ENCODE measurements around the gene SCYL1.

DNA sequence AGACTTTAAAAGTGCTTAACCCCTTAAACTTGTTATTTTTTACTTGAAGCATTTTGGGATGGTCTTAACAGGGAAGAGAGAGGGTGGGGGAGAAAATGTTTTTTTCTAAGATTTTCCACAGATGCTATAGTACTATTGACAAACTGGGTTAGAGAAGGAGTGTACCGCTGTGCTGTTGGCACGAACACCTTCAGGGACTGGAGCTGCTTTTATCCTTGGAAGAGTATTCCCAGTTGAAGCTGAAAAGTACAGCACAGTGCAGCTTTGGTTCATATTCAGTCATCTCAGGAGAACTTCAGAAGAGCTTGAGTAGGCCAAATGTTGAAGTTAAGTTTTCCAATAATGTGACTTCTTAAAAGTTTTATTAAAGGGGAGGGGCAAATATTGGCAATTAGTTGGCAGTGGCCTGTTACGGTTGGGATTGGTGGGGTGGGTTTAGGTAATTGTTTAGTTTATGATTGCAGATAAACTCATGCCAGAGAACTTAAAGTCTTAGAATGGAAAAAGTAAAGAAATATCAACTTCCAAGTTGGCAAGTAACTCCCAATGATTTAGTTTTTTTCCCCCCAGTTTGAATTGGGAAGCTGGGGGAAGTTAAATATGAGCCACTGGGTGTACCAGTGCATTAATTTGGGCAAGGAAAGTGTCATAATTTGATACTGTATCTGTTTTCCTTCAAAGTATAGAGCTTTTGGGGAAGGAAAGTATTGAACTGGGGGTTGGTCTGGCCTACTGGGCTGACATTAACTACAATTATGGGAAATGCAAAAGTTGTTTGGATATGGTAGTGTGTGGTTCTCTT is 23.2 kb upstream of the SCYL1 start:
- peak in 1 of 2 donors; percentile 85 for TF ChIP-seq POLR2AphosphoS5 (IDR thresholded peaks at IDR 0.05)
- TF ChIP-seq, protein P1, sequence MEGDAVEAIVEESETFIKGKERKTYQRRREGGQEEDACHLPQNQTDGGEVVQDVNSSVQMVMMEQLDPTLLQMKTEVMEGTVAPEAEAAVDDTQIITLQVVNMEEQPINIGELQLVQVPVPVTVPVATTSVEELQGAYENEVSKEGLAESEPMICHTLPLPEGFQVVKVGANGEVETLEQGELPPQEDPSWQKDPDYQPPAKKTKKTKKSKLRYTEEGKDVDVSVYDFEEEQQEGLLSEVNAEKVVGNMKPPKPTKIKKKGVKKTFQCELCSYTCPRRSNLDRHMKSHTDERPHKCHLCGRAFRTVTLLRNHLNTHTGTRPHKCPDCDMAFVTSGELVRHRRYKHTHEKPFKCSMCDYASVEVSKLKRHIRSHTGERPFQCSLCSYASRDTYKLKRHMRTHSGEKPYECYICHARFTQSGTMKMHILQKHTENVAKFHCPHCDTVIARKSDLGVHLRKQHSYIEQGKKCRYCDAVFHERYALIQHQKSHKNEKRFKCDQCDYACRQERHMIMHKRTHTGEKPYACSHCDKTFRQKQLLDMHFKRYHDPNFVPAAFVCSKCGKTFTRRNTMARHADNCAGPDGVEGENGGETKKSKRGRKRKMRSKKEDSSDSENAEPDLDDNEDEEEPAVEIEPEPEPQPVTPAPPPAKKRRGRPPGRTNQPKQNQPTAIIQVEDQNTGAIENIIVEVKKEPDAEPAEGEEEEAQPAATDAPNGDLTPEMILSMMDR (IDR thresholded peaks at IDR 0.05), result no peak
- peak; percentile 43 for TF ChIP-seq POLR2A (IDR thresholded peaks at IDR 0.05; ENCODE audit: low read depth)

Measured in esophagus muscularis mucosa (tissue), 3 donors.